ENCODE data around the gene WFDC1. TPM values are rescaled to one million over a fixed set of nuclear protein-coding genes. Genes with fewer than 3 reads are reported as not detected.

Gene WFDC1
- polyA plus RNA-seq, 1 experiment: 19.9 TPM

- Histone ChIP-seq H3K27ac (ENCODE audit: low read depth, low read length) (no peak overlapping the region), H3K27me3 (ENCODE audit: control insufficient read depth, insufficient read depth, low read length) (peaks cover 35% of the 10 kb centered on the region), H3K9me3 (ENCODE audit: control insufficient read depth, insufficient read depth, low read length) (no peaks in the 10 kb centered on the region), H3K4me3 (ENCODE audit: low read depth, low read length) (no peak overlapping the region)
- DNase-seq (ENCODE audit: low read depth, low spot score): no peak
- TF ChIP-seq, protein P1, sequence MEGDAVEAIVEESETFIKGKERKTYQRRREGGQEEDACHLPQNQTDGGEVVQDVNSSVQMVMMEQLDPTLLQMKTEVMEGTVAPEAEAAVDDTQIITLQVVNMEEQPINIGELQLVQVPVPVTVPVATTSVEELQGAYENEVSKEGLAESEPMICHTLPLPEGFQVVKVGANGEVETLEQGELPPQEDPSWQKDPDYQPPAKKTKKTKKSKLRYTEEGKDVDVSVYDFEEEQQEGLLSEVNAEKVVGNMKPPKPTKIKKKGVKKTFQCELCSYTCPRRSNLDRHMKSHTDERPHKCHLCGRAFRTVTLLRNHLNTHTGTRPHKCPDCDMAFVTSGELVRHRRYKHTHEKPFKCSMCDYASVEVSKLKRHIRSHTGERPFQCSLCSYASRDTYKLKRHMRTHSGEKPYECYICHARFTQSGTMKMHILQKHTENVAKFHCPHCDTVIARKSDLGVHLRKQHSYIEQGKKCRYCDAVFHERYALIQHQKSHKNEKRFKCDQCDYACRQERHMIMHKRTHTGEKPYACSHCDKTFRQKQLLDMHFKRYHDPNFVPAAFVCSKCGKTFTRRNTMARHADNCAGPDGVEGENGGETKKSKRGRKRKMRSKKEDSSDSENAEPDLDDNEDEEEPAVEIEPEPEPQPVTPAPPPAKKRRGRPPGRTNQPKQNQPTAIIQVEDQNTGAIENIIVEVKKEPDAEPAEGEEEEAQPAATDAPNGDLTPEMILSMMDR (IDR thresholded peaks at IDR 0.05; ENCODE audit: low read depth, low read length): no peak
- ChIA-PET POLR2A (no interaction called here), CTCF (interaction anchor here (1.4 kb wide), 1 partner anchor 68 kb away, joined by 5 read pairs; no protein-coding TSS in a partner anchor)
Measured at GRCh38 chr16:84344781-84345180, 50.1 kb downstream of the WFDC1 start.

DNA sequence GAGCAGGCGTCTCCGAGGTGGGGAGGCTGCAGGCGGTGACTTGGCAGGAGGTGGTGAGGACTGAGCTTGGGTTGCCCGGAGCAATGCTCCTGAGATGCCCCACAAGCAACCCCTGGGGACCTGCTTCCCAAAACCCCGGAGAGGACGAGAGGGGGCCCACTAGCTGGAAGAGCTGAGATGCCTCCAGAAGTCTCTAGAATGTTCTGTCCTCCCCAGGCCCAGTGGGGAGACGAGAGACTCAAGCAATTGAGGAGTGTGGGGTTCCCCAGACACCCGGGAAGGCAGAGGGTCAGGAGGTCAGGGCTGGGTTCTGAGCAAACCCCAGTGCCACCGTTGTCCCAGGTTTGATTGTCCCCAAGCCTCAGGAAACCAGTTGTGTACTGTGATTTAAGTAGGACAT, 52.5 kb downstream of the WFDC1 start:
- DNase-seq (ENCODE audit: low read depth, low spot score): no peak
- H3K9me3 ChIP-seq (ENCODE audit: control insufficient read depth, insufficient read depth, low read length): no peaks in the 10 kb centered on the region; the same call in 1 of the 2 replicates
- TF ChIP-seq, protein P1 (IDR thresholded peaks at IDR 0.05; ENCODE audit: low read depth, low read length): no peak
- POLR2A ChIA-PET: no interaction called here
- CTCF ChIA-PET: no interaction called here
- no peak overlapping the region for H3K4me3 ChIP-seq (ENCODE audit: low read depth, low read length)
- no peak overlapping the region for H3K27ac ChIP-seq (ENCODE audit: low read depth, low read length)
- peaks cover 37% of the 10 kb centered on the region for H3K27me3 ChIP-seq (ENCODE audit: control insufficient read depth, insufficient read depth, low read length)

GRCh38 chr16:84348386-84348888, 53.8 kb downstream of the WFDC1 start:
- POLR2A ChIA-PET: interaction anchor here (0.6 kb wide), 1 partner anchor 161 kb away, joined by 3 read pairs; the partner anchor contains the start of gene TAF1C
- TF ChIP-seq, protein P1 (IDR thresholded peaks at IDR 0.05; ENCODE audit: low read depth, low read length): no peak
- no peak overlapping the region for H3K4me3 ChIP-seq (ENCODE audit: low read depth, low read length)
- no peak for DNase-seq (ENCODE audit: low read depth, low spot score)
- CTCF ChIA-PET: no interaction called here
- no peak overlapping the region for H3K27ac ChIP-seq (ENCODE audit: low read depth, low read length)
- H3K27me3 ChIP-seq (ENCODE audit: control insufficient read depth, insufficient read depth, low read length): peaks cover 39% of the 10 kb centered on the region
- H3K9me3 ChIP-seq (ENCODE audit: control insufficient read depth, insufficient read depth, low read length): no peaks in the 10 kb centered on the region; the same call in 1 of the 2 replicates

DNA sequence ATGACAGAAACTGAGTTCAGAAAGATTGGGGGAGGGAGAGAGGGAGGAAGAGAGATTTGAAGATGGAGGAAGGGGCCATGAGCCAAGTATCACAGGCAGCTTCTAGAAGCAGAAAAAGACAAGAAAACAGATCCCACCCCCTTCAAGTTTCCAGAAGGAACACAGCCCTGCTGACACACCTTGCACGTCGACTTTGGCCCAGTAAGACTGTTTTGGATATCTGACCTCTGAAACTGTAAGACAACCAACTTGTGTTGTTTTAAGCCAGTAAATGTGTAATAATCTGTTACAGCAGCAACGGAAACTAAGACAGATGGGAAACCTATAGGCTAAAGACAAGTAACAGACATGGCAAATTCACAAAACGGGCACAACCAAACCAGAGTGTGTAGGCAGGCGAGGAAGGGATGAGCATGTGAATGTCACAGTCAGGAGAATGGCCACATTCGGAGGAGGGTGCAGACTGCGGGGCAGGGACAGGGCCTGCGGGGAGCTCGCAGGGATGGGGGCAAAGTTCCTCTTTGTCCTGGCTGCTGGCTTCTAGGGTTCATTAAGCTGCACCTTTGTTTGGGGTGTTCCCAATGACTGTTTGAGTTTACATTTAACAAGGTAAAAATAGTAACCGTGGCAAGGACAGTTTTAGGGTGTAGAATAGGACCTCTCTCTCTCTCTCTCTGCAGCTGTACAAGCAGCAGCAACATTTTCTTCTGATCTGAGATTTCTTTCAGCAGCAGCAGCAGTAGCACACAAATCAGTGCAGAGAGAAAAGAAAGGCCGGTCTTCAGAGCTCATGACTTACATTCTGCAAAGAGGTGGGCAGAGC, 55.4 kb downstream of the WFDC1 start:
- no peak overlapping the region for H3K4me3 ChIP-seq (ENCODE audit: low read depth, low read length)
- no peak overlapping the region for H3K27ac ChIP-seq (ENCODE audit: low read depth, low read length)
- POLR2A ChIA-PET: interaction anchor here (0.7 kb wide), 1 partner anchor 11 kb away, joined by 5 read pairs; no protein-coding TSS in a partner anchor
- no peak for DNase-seq (ENCODE audit: low read depth, low spot score)
- no peaks in the 10 kb centered on the region; the same call in 1 of the 2 replicates for H3K9me3 ChIP-seq (ENCODE audit: control insufficient read depth, insufficient read depth, low read length)
- TF ChIP-seq, protein P1 (IDR thresholded peaks at IDR 0.05; ENCODE audit: low read depth, low read length): no peak
- H3K27me3 ChIP-seq (ENCODE audit: control insufficient read depth, insufficient read depth, low read length): peaks cover 37% of the 10 kb centered on the region
- CTCF ChIA-PET: no interaction called here

All from AG04450 (cell line).